HG03039 (cell line): ENCODE data around the gene TTC9.

Source experiments
- ATAC-seq: cut with Tn5 transposase; IDR thresholded peaks from one replicate; pipeline ENCODE4 v1.9.1; 2021; ENCODE audit warnings: mild to moderate bottlenecking, moderate library complexity; ENCODE audit not compliant: unreplicated experiment

Gene TTC9

GRCh38 chr14:70641548-70642302, at the start of gene TTC9:
Gene TTC9 (plus strand): TSS chr14:70641916. CDS start chr14:70642130, 214 bp downstream.
- peak; percentile 20 for ATAC-seq

- ATAC-seq: no peak
These were observed 47.3 kb upstream of the TTC9 start for GRCh38 chr14:70594461-70594860.

- ATAC-seq: no peak
These were observed 46.1 kb upstream of the TTC9 start for GRCh38 chr14:70595443-70596185.

- ATAC-seq: no peak
These were observed 44.0 kb upstream of the TTC9 start for GRCh38 chr14:70597731-70598130.

- no peak for ATAC-seq
These were observed 42.4 kb upstream of the TTC9 start for GRCh38 chr14:70599345-70599744.

- peak; percentile 80 for ATAC-seq
These were observed 41.1 kb upstream of the TTC9 start, which contains the start of gene MED6 for GRCh38 chr14:70600382-70601157. Gene MED6 (minus strand): TSS chr14:70600655. CDS start chr14:70600637, 18 bp downstream.

- no peak for ATAC-seq
These were observed 40.6 kb upstream of the TTC9 start for GRCh38 chr14:70601162-70601561.

- ATAC-seq: no peak
These were observed 39.5 kb upstream of the TTC9 start for GRCh38 chr14:70602254-70602653.

- ATAC-seq: no peak
These were observed 30.5 kb upstream of the TTC9 start for GRCh38 chr14:70611216-70611615.

- ATAC-seq: no peak
These were observed 25.1 kb upstream of the TTC9 start for GRCh38 chr14:70616646-70617045.

- no peak for ATAC-seq
These were observed 23.4 kb upstream of the TTC9 start for GRCh38 chr14:70618314-70618713.

GRCh38 chr14:70619708-70620107, 22.0 kb upstream of the TTC9 start:
- no peak for ATAC-seq

GRCh38 chr14:70622111-70622712, 19.5 kb upstream of the TTC9 start:
- no peak for ATAC-seq

GRCh38 chr14:70624972-70625371, 16.7 kb upstream of the TTC9 start:
- no peak for ATAC-seq

- ATAC-seq: no peak
These were observed 9.8 kb upstream of the TTC9 start for GRCh38 chr14:70631948-70632347.

GRCh38 chr14:70635971-70636595, 5.6 kb upstream of the TTC9 start:
- ATAC-seq: no peak

- ATAC-seq: no peak
These were observed 3.3 kb upstream of the TTC9 start for GRCh38 chr14:70638416-70638815.

GRCh38 chr14:70640938-70641547, 673 bp upstream of the TTC9 start:
- ATAC-seq: peak; percentile 51

GRCh38 chr14:70642303-70643235, 853 bp downstream of the TTC9 start:
- peak; percentile 38 for ATAC-seq
